ENCODE data around the gene RRP15.
A peak's percentile ranks its signal among the peaks of the same experiment; 100 is the strongest.

Gene RRP15

DNA sequence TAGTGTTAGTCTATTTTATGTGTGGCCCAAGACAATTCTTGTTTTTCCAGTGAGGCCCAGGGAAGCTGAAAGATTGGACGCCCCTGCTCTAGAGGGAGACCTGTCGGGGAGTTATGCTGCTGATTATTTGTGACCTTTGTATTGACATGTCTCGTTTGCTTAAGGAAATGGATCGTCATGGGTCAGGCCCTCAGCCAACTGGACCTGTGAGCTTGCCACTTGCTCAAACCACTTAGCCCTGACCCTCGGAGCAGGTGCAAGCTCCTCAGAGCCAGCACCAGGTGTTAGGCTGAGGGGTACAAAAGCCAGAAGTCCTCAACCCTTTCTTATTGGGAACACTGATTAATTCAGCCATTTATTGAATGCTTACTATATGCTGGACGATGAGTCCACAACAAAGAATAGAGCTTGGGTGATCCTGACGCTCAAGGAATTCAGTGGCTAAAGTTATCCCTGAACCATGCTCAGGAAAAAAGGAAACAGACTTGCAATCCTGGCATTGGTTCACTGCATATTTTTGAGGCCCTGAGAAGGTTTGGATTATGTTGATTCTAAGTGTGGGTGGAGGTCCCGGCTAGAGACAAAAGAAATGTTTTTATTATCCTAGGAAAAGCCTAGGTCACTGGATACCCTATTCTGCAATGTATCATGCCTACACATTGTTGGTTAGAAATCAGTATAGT is 79.1 kb downstream of the RRP15 start:
- no peak for DNase-seq

DNA sequence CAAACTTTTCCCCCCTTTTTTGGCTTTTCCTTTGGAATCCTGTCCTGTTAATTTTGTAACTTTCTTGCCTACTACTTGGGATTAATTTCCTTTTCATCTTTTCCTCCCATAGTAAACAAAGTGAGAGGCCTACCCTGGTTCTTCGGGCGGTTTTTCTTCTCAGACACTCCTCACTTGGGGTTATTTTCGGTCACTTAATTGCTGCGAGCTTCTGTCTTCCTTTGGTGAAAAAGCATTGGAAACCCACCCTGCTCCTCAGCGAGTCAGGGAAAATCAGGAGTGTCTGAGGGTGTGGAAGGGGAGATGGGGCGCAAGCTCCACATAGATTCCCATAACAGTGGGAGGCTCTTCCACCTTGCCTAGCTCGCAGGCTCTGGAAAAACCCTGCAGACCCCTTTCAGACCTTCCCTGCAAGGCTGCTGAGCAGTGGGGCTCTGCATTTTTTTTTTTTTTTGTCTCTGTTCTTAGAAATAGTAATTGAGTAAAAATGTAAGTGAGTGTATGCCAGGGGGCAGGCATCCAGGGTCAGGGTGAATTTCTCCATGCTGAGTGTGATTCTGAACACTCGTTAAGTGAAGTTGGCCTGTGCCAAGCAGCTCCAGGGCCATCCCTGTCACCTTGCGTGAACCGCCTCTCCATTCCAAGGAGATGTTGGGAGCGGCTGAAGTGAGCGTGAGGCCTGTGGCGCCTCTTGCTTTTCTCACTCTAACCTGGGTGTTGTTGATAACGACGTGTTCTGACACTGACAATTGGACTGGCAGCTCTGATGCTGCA is 80.3 kb downstream of the RRP15 start:
- DNase-seq, result no peak

DNA sequence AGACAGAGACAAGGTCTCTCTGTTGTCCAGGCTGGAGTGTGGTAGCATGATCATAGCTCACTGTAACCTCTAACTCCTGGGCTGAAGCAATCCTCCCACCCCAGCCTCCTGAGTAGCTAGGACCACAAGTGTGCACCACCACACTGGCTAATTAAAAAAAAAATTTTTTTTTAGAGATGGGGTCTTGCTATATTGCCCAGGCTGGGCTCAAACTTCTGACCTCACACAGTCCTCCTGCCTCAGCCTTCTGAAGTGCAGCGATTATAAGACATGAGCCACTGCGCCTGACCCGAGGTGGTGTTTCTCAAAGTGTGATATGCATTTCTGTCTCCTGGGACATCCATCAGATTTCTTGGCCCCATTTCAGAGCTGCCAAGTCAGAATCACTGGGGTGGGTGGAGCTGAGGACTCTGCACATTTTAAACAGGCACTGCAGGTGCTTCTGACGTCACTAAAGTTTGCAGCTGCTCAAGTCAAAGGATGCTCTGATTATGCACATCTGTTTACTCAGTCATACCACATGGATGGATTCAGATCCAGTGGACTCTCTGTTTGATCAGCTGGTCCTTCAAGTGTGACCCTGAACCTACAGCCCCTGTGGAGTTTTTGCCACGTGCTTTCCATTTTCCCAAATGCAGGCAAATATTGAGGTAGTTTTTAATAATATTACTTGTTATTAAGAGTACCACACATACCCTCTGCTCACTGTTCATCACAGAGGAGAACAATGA is 81.4 kb downstream of the RRP15 start:
- DNase-seq, result no peak

GRCh38 chr1:218367118-218367517 is 82.0 kb downstream of the RRP15 start:
- no peak for DNase-seq

GRCh38 chr1:218368686-218369085 is 83.6 kb downstream of the RRP15 start:
- no peak for DNase-seq

DNA sequence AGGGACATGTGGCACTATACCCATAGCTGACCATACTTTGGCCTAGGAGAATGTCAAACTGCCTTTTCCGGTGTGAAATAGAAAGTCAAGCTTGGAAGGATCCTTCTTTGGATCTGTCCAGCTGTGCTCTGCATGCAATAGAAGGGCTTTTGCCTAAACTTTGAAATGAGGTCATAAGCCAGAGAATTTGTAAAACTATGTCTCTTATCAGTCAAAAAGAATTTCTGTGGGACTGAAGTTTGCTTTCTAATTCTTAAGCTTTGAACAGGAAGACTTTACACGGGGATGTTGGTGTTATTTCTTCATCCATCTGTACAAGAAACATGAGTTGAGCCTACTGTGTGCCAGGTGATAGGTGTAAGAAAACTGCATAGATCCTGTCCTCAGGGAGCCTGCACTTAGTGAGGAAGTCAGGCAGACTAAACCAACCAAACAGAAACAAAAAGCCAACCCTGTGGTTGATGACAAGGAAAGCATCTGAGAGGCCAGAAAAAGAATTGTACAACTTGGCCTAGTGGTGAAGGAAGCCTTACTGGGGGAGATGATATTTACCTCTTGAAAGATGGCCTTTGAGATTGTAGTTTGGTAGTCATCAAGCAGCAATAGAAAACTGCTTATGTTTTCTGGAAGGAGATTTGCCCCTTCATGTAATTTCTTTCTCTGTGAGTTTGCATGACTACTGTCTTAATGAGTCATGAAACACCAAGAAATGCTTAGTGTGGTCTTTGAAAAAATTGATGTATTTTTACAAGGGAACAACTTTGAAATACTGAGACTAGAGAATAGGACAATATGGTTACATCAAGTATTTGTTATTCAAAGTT is 84.8 kb downstream of the RRP15 start:
- no peak for DNase-seq

DNA sequence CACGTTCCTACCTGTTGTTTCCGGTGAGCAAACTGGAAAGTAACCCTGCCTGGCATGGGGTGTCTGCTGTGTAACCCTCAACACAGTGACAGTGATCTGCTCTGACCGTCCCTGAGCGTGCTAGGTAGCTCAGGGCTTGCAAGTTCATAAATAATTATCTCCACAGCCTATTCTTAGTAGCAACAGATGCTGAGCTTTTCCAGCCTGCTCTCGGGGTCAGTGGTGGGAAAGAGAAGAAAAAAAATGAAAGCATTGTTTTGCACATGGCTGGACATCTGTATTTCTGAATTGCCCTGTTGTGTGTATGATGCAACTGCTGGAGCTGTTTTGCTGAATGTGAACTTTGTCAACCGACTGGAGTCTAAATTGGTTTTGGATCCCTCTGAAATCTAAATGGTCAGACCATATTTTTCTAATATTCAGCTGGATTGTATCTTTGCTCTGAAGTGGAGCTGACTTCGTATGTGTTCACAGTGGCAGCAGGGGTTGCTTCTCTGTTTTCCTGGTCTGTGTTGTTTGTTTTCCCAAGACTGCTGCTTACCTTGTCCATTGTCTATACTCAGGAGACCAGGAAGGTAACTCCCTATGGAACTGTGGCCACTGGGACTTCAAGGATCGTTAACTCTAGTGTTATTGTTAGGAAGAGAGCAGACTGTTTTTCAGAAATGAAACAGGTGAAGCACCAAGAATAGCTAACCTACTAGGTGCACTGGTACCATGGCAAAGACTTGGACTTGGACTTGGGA is 87.0 kb downstream of the RRP15 start:
- DNase-seq, result no peak

GRCh38 chr1:218374401-218375353 is 89.6 kb downstream of the RRP15 start:
- DNase-seq, result no peak

DNA sequence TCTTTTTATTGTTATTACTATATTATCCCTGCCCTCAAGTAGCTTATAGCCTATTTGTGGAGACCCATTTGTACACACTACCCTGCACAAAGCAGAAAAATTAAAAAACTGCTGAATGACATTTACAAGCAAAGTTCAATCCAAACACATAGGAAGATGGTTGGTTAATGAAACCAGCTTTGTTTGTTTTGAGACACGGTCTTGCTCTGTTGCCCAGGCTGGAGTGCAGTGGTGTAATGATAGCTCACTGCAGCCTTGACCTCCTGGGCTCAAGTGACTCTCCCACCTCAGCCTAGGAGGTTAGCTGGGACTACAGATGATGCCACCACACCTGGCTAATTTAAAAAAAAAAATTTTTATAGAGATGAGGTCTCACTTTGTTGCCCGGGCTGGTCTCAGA is 91.6 kb downstream of the RRP15 start:
- no peak for DNase-seq

DNA sequence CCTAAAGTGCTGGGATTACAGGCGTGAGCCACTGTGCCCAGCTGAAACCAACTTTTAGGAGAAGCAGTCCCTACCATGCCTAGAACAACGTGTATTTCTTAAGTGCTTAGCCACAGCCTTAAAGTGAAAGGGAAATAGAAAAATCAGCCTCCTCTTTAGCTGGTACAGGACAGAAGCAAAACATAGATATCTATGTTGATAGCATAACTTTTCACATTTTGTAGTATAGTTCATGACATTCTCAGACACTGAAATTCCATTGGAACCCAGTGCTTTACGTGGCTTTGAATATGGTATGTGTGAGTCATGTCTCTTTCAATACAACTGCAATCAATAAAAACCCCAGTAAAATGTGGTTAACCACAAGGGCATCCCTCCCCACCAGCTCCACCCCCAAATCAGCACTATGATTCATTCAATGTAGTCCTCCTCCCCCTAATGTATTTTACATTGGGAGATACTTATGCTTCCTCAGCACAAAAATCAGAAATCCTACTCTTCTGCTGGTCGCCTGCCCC is 92.1 kb downstream of the RRP15 start:
- peak; percentile 77 for DNase-seq

DNA sequence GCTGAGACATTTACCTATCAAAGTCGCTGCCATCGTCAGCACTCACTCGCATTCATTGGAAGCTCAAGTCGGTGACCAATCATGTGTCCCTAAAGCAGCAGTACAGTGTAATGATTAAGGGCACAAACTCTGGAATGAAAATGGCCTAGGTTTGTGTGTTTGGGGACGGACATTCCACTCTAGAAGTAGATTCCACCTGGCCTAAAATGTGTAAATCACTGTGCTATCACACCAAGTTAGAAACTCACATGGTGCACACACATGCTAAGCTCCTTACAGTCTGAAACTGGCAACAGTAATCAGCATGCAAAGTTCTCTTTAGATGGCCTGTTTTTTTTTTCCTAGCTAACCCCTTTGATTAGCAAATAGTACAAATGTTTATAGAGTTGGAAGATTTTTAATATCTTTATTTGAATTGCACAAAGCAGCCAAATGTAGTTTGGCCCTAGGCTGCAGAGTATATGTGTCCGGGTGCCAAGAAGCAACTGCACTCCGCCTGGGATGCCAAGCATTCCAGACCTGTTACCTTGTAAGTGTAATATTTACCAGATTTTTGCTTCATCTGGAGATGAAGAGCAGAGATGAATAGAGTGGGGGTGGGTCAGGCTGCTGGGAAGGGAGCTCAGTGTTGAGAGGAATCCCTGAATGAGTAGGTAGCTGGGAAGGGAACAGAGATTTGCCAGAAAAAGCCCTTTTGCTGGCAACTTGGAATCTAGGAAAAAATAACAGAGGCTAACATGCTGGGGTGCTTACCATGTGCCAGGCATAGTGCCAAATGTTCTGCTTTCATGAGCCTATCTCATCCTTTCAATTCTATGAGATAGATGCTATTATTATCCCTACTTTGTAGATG is 95.3 kb downstream of the RRP15 start:
- DNase-seq, result no peak

DNA sequence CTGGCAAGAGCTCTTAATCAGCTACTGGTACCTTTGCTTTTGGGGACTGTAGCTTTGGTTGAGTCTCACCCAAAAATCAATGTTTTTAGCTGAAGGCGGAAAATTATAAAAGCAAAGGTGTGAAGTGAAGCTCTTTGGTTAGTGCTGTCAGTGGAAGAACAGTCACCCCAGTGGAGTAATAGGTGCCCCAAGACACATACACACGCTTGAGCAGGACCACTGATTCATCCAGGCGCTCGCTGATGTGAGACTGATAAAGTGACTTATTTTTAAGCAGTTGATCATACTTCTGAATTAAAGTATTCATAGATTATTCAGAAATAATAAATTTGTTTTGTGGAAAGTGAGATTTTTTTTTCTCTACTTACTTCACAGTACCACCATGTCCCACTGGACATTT is 97.2 kb downstream of the RRP15 start:
- DNase-seq, result no peak

- no peak for DNase-seq
These were observed 98.0 kb downstream of the RRP15 start for GRCh38 chr1:218383051-218383450.

GRCh38 chr1:218383681-218384080 is 98.6 kb downstream of the RRP15 start:
- DNase-seq, result no peak

DNA sequence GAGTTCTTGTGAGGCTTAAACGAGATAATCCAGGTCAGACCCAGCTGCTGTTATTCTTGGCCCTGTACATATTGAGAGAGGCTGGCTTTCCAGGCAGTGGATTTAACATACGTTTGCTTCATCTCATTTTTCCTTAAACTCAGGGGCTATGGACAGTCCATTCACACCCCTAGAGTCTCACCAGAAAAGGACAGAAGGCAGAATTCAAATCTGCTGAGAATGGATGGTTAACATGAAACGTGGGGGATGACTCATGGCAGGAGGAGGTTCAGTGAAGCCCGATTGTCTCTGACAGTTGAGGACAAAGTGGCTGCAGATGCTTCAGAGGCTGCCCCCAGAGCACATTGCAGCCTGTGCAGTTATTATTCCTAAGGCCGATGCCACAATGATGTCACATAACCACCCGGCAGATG is 99.5 kb downstream of the RRP15 start:
- DNase-seq, result no peak

Data from stimulated activated CD4-positive, alpha-beta T cell treated with anti-CD3 and anti-CD28 coated beads, Interleukin-15, amount 100 ng/mL, for 24 hours (primary cell).